ENCODE results near the gene RUNX1.

Gene RUNX1

GRCh38 chr21:34846601-34847112, 202.4 kb downstream of the RUNX1 start:
- H3K27ac ChIP-seq, result no peak overlapping the region
- no peak for TF ChIP-seq ZFX (IDR thresholded peaks at IDR 0.05; ENCODE audit: borderline replicate concordance)
- no peak for TF ChIP-seq CTCF (IDR thresholded peaks at IDR 0.05)

GRCh38 chr21:34845521-34846451, 203.3 kb downstream of the RUNX1 start:
- TF ChIP-seq ZFX (IDR thresholded peaks at IDR 0.05; ENCODE audit: borderline replicate concordance) (no peak), CTCF (IDR thresholded peaks at IDR 0.05) (no peak)

GRCh38 chr21:34844924-34845238, 204.2 kb downstream of the RUNX1 start:
- no peak overlapping the region for H3K27ac ChIP-seq
- TF ChIP-seq ZFX (IDR thresholded peaks at IDR 0.05; ENCODE audit: borderline replicate concordance) (no peak), CTCF (IDR thresholded peaks at IDR 0.05) (no peak)

More at GRCh38 chr21:34845521-34846451, 203.3 kb downstream of the RUNX1 start:
- no peak overlapping the region for H3K27ac ChIP-seq

GRCh38 chr21:34844013-34844923, 204.8 kb downstream of the RUNX1 start:
- TF ChIP-seq ZFX (IDR thresholded peaks at IDR 0.05; ENCODE audit: borderline replicate concordance) (no peak), CTCF (IDR thresholded peaks at IDR 0.05) (no peak)
- no peak overlapping the region for H3K27ac ChIP-seq

GRCh38 chr21:34843562-34843961, 205.5 kb downstream of the RUNX1 start:
- no peak for TF ChIP-seq CTCF (IDR thresholded peaks at IDR 0.05)
- no peak for TF ChIP-seq ZFX (IDR thresholded peaks at IDR 0.05; ENCODE audit: borderline replicate concordance)
- H3K27ac ChIP-seq, result no peak overlapping the region

GRCh38 chr21:34841154-34841553, 207.9 kb downstream of the RUNX1 start:
- no peak overlapping the region for H3K27ac ChIP-seq
- TF ChIP-seq CTCF (IDR thresholded peaks at IDR 0.05) (no peak), ZFX (IDR thresholded peaks at IDR 0.05; ENCODE audit: borderline replicate concordance) (no peak)

All from 22Rv1 (cell line).